Fibroblast of villous mesenchyme (primary cell): ENCODE measurements around the gene ASB2. TPM values are rescaled to one million over a fixed set of nuclear protein-coding genes. Genes with fewer than 3 reads are reported as not detected.
A peak's percentile ranks its signal among the peaks of the same experiment; 100 is the strongest.

Experiments used
- DNase-seq: peaks from one replicate; pipeline ENCODE4 v3.0.0-alpha.2; 2010; ENCODE audit warnings: low read depth
- H3K4me3 ChIP-seq: 2 replicates; pipeline ENCODE4 v1.5.1; 2011; ENCODE audit warnings: low read depth, mild to moderate bottlenecking, low read length
- total RNA-seq: library from RNA; depleted of rRNA; stranded (reverse); fragments of >200 nt; gene quantifications from 2 replicates; pipeline ENCODE4 v1.2.3, GENCODE V29; 2012
- TF ChIP-seq, protein P1 (sequence below): IDR thresholded peaks from 2 replicates; pipeline ENCODE4 v1.5.1; 2012; ENCODE audit warnings: low read depth, mild to moderate bottlenecking, low read length; ENCODE audit not compliant: insufficient read depth

The ASB2 gene
- total RNA-seq, 1 donor: 0.86 TPM

DNA sequence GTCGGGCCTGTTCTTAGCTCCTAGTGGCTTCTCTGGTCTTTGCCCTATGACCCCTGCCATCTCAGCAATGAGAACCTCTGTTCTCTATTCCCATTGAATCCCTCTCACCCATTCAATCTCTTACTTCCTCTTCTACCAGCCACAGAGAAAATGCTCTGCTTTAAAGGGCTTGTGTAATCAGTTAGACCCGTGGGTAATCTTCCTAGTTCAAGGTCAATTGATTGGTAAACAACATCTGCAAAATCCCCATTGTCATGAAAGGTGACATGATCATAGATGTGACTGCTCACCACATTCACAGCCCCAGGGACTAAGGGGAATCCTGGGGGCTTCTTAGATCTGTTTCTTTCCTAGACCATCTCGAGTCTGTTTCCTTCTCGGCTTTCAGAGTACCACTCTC lies 13.6 kb upstream of the ASB2 start:
- TF ChIP-seq, protein P1, sequence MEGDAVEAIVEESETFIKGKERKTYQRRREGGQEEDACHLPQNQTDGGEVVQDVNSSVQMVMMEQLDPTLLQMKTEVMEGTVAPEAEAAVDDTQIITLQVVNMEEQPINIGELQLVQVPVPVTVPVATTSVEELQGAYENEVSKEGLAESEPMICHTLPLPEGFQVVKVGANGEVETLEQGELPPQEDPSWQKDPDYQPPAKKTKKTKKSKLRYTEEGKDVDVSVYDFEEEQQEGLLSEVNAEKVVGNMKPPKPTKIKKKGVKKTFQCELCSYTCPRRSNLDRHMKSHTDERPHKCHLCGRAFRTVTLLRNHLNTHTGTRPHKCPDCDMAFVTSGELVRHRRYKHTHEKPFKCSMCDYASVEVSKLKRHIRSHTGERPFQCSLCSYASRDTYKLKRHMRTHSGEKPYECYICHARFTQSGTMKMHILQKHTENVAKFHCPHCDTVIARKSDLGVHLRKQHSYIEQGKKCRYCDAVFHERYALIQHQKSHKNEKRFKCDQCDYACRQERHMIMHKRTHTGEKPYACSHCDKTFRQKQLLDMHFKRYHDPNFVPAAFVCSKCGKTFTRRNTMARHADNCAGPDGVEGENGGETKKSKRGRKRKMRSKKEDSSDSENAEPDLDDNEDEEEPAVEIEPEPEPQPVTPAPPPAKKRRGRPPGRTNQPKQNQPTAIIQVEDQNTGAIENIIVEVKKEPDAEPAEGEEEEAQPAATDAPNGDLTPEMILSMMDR: no peak
- no peak for DNase-seq
- no peak overlapping the region for H3K4me3 ChIP-seq

DNA sequence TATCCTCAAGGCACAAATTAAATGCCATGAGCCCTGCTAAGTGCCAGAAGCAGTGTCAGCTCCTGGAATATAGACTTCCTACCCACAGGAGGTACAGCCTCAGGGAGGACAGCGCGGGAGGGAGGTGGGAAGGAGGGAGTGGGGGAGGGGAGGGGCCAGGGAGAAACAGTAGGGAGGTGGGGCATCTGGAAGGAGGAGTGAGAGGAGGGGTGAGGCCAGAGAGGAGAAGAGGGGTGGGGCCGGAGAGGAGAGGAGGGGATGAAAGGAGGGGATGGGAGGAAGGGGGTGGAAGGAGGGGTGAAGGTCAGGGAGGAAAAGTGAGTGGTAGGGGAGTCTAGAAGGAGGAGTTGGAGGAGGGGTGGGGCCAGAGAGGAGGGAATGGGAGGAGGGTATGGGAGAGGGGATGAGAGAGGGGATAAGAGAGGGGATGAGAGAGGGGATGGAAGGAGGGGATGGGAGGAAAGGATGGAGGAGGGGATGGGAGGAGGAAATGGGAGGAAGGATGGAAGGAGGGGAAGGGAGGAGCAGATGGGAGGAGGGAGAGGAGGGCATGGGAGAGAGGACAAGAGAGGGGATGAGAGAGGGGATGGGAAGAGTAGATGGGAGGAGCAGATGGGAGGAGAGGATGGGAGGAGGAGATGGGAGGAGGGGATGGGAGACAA lies 11.6 kb upstream of the ASB2 start:
- H3K4me3 ChIP-seq: no peak overlapping the region
- DNase-seq: no peak
- TF ChIP-seq, protein P1: no peak

DNA sequence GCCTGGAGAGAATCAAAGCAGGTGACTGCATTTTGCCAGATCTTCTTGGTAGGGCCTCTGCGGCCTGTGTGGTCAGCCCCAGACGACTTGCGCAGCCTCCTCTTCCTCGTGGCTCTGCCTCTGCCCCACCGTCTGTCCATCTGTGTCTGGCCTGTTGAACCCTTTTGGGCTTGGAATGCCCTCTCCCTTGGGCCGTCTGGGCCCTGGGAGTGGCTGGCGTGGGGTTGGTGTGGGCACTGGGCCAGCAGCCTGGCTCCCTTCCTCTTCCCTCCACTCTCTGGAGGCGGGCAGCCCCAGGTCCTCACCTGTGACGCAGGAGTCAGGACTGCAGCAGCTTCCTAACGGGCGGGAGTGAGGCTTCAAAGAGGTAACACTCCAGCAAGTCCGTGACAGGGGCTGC lies 11.0 kb upstream of the ASB2 start:
- no peak overlapping the region for H3K4me3 ChIP-seq
- TF ChIP-seq, protein P1: no peak
- no peak for DNase-seq

DNA sequence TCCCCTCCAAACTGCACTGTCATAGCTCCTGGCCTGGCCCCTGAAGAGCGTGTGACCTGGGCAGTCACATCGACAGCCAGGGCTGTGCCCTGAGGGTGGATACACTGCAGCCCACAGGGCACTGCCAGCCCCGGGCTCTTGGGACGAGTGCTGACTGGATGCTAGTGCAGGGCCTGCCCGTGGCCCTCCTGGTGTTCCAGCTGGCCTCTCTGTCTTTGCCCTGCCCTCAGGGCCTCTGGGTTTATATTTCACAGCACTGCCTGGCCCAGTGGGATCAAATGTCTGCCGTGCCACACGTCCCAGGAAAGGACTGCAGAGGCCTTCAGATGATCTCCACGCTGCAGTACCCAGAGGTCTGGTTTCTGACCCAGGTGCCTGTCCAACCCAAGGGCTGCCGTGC lies 10.6 kb upstream of the ASB2 start:
- DNase-seq: no peak
- no peak overlapping the region for H3K4me3 ChIP-seq
- TF ChIP-seq, protein P1: no peak

DNA sequence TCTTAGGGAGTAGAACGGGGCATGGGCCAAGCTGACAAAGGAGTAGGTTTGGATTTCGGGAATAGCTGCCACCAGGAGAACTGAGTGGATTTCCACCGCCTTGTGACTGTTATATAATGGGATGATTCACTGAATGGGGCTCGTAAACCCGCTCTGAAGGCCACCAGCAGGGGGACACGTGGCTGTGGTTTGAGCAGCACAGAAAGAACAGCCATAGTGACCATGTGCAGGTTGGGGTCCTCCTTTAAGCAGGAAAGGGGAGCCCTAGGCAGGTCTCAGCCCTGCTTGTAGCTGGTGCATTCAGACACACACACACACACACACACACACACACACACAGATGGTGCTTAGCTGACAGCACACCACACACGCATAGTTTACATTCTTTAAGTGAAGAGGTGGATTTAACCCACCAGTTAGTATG lies 8.6 kb upstream of the ASB2 start:
- TF ChIP-seq, protein P1: peak; percentile 30
- peak; percentile 65 for DNase-seq
- H3K4me3 ChIP-seq: no peak overlapping the region

DNA sequence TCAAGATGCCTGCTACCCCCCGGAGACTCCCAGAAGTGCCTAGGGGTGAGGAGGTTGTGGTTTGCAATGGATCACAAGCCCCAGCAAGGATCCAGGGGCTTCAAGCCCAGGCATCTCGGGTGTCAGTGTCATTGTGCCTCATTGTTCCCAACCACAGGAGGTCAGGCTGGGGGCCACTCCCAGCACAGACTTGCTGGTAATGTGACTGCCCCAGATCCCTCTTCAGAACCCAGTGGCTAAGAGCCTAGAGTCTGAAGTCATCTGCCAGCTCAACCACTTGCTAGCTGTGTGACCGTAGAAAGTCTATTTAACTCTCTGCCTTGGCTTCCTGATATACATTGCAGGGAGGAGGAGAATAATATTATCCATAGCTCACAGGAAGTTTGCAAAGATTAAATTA lies 7.7 kb upstream of the ASB2 start:
- TF ChIP-seq, protein P1: no peak
- H3K4me3 ChIP-seq: no peak overlapping the region
- DNase-seq: no peak
